ENCODE measurements around the gene NHSL2. TPM values are rescaled to one million over a fixed set of nuclear protein-coding genes. Genes with fewer than 3 reads are reported as not detected.

The NHSL2 gene
- total and polyA plus RNA-seq, 10 donors, result 0.24 to 20.8 (median 10.1) TPM

GRCh38 chrX:72043636-72044035 lies 133.0 kb downstream of the NHSL2 start:
- no peaks in the 10 kb centered on the region for H3K9me3 ChIP-seq
- H3K4me3 ChIP-seq, result no peak overlapping the region
- WGBS, 5 donors, result 80 to 95% (median 89%) methylated on average over 4 of the region's 4 CpGs
- intact Hi-C loops (cut with DNase I; ENCODE audit: low total_unique reads), result no loop called here
- no peak for DNase-seq
- TF ChIP-seq POLR2AphosphoS5 (IDR thresholded peaks at IDR 0.05) (no peak), POLR2A (IDR thresholded peaks at IDR 0.05) (no peak), CTCF (IDR thresholded peaks at IDR 0.05 in 8 of 11, conservative IDR thresholded peaks at IDR 0.05 in 3 of 11) (no peak)
- H3K27ac ChIP-seq, result no peak overlapping the region
- H3K36me3 ChIP-seq, result no peaks in the 10 kb centered on the region
- H3K27me3 ChIP-seq (replicated peaks in 1 of 7), result peaks cover 0 to 16% (median 0%) of the 10 kb centered on the region in 7 donors
- H3K4me1 ChIP-seq, result peaks cover 0 to 18% (median 5%) of the 10 kb centered on the region in 6 donors

- no peak overlapping the region for H3K4me3 ChIP-seq
- DNase-seq, result no peak
- H3K36me3 ChIP-seq, result no peaks in the 10 kb centered on the region
- TF ChIP-seq CTCF (IDR thresholded peaks at IDR 0.05 in 8 of 11, conservative IDR thresholded peaks at IDR 0.05 in 3 of 11) (no peak), POLR2AphosphoS5 (IDR thresholded peaks at IDR 0.05) (no peak), POLR2A (IDR thresholded peaks at IDR 0.05) (no peak)
- H3K4me1 ChIP-seq, result peaks cover 0 to 23% (median 5%) of the 10 kb centered on the region in 6 donors
- H3K9me3 ChIP-seq, result no peaks in the 10 kb centered on the region
- intact Hi-C loops (cut with DNase I; ENCODE audit: low total_unique reads), result no loop called here
- WGBS, 5 donors, result 50 to 88% (median 56%) methylated on average over 1 to 4 of the region's 4 CpGs; no CpG with 5 or more reads in 1 of the 5 donors
- peaks cover 0 to 14% (median 0%) of the 10 kb centered on the region in 7 donors for H3K27me3 ChIP-seq (replicated peaks in 1 of 7)
- no peak overlapping the region for H3K27ac ChIP-seq
These were observed 134.5 kb downstream of the NHSL2 start for GRCh38 chrX:72045141-72045540.

GRCh38 chrX:72045552-72046277 lies 135.1 kb downstream of the NHSL2 start:
- H3K27me3 ChIP-seq (replicated peaks in 1 of 7), result peaks cover 0 to 14% (median 0%) of the 10 kb centered on the region in 7 donors
- no peak for DNase-seq
- no peaks in the 10 kb centered on the region for H3K9me3 ChIP-seq

More at GRCh38 chrX:72045552-72046277, 135.1 kb downstream of the NHSL2 start:
- intact Hi-C loops (cut with DNase I; ENCODE audit: low total_unique reads), result no loop called here
- Histone ChIP-seq H3K36me3 (no peaks in the 10 kb centered on the region), H3K27ac (no peak overlapping the region), H3K4me1 (peaks cover 0 to 23% (median 5%) of the 10 kb centered on the region in 6 donors), H3K4me3 (no peak overlapping the region)
- 64 to 72% (median 69%) methylated on average over 9 of the region's 9 CpGs for WGBS, 5 donors
- no peak for TF ChIP-seq CTCF (IDR thresholded peaks at IDR 0.05 in 8 of 11, conservative IDR thresholded peaks at IDR 0.05 in 3 of 11)
- no peak for TF ChIP-seq POLR2A (IDR thresholded peaks at IDR 0.05)
- no peak for TF ChIP-seq POLR2AphosphoS5 (IDR thresholded peaks at IDR 0.05)

Data from spleen (tissue), 11 donors.